ENCODE data around the gene TRDN.

DNA sequence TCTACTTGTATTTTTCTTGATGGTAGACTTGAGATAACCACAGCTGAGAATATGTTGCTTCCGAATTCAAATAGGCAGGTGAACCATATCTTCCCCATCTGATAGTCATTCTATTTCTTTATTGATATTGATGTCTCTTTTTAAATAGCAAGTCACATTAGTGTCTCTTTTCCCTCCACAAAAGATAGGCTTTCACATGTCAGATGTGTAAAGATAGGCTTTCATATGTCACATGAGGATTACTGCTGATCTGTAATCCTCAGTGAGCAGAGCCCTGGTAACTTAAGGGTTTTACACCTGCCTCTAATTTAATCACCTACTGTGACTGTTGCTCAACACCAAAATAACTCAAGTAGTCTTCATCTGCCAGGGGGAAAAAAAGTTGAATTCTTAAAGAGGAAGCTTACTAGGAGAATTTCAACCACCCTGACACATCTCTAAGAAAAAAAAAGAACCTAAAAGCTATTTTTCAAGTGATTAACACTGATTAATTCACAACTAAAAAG is 45.3 kb upstream of the TRDN start:
- TF ChIP-seq EZH2 (IDR thresholded peaks at IDR 0.05) (no peak), POLR2AphosphoS5 (IDR thresholded peaks at IDR 0.05; ENCODE audit: borderline replicate concordance, low read depth, low read length) (no peak)

All from SK-N-MC (cell line).